Renal pelvis (tissue), 4 donors: ENCODE data around the gene PPOX. TPM values are rescaled to one million over a fixed set of nuclear protein-coding genes. Genes with fewer than 3 reads are reported as not detected.
A peak's percentile ranks its signal among the peaks of the same experiment; 100 is the strongest.

ENCODE experiments used
- DNase-seq: peaks from one replicate; pipeline ENCODE4 v3.0.0-alpha.2; 2013
- polyA plus RNA-seq, 3 donors: library from polyadenylated mRNA; unstranded; fragments of 120-200 nt; gene quantifications; one replicate each; pipeline ENCODE4 v1.2.1, GENCODE V29; 2013; ENCODE audit not compliant: insufficient read length in 3 of 3

The PPOX gene
- polyA plus RNA-seq, 3 donors: 38.3 to 58.6 (median 57.3) TPM

DNA sequence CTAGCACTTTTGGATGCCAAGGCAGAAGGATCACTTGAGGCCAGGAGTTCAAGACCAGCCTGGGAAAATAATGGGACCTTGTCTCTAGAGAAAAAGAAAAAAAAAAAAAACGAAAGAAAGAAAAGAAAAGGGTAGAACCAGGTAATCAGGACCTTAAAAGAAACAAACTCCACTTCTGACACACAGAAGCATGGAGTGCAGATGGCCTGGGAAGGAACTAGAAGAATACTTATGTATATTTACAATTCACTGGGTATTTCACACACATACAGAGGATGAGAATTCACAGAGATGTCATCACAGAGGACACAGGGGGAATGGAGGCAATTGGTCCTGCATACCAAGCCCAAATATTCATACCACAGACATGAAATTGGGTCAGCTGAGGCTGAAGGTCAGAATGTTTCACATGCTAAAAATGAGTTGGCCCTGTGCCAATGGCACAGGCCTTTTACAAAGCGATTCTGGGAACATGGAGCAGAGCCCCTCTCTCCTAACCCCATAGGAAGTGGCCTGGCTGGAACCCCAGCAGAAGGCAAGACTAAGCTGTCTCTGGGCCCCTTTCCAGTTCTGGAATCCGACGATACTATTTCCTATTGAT lies 6.7 kb downstream of the PPOX start:
- DNase-seq: no peak

DNA sequence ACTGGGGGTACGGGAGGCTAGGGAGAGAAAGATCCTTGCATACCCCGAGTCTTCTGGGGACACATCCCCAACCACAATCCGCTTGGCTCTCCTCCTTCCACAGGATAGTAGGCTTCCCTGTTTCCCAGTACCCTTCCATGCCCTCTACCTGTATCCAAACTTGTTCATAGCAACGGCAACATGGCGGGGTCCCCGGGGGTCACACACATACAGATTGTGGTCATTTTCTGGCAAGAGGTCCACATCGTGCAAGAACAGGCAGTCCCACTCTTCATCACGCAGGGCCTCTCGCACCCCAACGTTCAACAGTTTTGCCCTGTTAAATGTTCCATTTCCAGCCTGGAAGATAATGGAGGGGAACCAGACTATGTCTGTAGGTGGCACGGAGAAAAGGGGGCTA lies 7.5 kb downstream of the PPOX start:
- no peak for DNase-seq

DNA sequence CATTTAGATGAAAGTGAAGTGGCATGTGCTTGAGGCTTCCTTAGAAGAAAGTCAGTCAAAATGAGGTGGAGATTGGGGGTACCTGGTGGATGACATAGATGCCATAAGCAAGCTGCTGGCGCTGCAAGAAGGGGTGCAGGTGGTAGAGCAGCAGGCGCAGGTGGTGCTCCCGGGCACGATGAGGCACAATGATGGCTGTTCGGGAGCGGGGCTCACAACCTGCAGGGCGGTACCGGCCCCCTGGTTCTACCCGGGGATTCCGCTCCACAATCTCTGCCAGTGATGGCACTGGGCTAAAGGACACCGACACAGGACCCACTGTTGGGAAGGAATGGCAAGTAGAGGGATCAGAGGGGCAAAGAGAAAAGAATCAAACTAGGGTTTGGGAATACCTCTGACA lies 8.7 kb downstream of the PPOX start:
- no peak for DNase-seq

DNA sequence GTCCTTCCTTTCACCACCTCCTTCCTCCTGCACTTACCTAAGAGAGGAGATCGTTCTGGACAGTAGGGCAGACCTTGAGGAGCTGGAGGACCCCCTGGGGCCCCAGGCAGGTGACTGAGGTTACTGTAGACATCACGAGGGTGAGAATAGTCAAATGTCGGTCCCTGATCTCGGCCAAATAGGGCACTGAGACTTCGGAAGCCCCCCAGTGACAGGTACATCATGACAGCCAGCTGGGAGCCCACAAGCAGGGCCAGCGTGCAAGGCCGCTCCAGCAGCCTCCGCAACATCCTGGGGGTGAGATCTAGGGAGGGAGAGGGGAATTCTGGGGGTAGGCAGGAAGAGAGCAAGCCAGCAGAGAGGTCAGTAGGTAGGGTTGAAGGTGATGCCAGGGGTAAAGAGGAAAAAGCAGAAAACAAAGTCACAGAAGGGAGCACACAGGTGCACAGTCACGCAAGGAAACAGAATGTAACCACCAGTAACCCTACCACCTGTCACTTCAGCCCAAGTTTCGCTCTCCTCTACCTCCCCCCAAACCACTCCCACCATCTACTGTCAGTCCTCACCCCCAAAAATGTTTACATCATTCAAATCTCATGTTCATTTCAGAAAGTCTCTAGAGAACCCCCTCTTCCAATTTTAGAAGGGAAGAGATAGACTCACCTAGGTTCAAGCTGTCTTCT lies 9.7 kb downstream of the PPOX start:
- DNase-seq: no peak

DNA sequence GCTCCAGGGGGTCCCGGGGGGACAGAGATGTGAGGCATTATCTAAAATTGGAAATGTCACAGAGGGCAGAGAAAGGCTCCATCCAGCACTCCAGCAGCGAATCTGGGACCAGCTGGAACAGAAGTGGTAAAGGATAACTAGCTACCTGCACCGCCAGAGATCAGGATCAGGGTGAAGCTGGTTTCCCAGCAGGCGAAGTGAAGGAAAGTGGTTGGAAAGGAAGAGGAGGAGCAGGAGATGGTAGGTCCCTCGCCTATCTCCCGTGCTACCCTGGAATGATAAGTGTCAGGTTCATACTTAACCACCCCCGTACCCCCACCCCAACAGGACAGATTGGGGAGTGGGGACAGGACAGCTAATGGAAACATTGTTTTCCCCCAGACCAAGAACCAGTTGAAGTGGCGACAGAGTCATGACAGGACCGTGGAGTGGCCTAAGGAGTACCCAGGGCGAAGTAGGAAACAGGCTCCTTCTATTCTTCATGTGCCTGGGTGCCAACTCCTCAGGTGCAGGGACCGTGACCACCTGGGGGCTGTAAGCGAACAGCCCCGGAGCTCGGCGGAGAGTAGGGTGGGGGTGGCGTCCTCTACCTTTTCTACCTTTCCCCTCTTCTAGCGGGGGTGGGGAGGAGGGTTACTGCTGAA lies 10.4 kb downstream of the PPOX start:
- DNase-seq: no peak

DNA sequence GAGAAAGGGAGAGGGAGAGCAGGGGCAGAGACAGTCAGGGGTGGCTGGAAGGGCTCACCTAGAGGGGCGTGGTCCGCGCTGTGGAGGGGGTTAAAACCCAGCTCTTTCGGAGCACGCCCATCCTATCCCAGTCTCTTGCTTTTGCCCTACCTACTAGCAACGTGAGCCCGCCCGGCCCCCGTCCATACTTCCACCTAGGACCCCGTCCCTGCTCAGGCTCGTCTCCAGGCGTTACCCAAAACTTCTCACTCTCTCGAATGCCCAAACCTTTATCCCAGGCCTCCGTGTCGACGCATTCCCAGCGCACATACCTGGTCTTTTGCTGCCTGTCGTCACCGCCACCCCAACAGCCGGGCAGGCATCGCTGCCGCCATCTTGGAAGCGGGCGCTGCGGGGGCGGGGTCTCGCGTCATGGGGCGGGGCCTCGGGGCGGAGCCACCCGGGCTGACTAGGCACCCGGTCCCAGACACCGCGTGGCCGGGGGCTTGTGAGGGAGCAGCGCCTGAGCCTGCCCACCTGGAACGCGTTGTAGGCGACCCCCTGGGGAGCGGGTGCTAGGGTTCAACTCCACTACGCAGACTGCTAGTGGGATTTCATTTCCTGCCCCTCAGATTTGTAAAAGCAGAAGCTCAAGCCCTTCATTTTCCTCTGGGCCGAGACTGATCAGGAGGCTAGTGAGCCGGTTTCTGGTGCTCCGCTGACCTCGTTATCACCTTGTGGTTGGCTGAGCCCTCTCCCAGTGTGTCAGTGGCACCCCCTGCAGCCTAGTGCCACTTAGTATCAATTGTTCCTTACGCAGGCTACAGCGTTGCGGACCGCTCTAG lies 11.1 kb downstream of the PPOX start, which contains the start of gene B4GALT3:
Gene B4GALT3 (minus strand): TSS at position 396 of the 824 bp plus-strand sequence. CDS start 1,447 bp downstream, outside the sequence.
- DNase-seq: peak; percentile 88

DNA sequence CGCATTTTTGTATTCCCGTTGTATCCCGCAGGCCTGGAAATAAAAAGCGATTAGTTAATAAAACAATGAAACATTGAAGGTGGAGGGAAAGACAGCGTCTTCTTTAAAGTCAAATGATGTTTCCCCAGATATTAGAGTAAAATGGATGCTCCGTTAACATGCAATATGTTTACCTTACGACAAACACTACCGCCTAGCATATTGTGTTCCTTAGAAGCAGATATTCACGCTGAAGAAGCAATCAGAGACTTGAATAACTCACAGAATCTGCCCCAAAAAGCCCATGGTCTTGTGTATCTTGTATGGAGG lies 11.7 kb downstream of the PPOX start:
- no peak for DNase-seq

DNA sequence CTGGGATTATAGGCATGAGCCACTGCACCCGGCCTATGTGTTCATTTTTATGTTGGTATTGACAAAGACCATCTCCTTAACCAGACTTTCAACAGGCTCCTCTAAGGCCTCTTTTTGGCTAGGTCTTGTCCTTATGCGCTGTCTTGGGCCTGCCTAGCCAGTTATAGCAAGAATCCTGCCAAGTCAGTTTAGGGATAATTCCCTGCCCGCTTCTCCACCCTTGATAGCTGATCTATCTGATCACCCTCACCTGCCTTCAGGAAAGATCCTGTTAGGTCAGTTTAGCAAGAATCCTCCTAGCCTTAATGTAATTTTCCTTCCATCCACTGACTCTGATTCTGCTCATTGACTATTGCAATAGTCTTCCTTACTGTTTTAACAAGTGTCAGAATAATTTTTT lies 13.5 kb downstream of the PPOX start:
- no peak for DNase-seq

DNA sequence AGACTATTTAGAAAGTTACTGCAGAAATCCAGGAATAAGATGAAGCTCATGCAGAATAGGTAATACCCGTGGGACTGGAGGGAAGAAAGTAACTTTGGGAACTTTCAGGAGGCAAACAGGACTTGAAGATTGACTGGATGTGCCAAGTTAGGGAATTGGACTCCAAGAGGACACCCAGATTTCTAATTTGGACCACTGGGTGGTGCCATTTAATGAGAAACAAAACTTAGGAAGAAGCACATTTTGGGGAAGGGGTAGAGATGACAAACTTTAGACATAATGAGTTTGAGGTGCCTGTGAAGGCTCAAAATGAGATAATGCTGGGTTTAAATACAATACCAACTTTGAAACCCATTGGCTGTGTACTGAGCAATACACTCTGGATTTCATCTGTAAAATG lies 14.4 kb downstream of the PPOX start:
- no peak for DNase-seq

DNA sequence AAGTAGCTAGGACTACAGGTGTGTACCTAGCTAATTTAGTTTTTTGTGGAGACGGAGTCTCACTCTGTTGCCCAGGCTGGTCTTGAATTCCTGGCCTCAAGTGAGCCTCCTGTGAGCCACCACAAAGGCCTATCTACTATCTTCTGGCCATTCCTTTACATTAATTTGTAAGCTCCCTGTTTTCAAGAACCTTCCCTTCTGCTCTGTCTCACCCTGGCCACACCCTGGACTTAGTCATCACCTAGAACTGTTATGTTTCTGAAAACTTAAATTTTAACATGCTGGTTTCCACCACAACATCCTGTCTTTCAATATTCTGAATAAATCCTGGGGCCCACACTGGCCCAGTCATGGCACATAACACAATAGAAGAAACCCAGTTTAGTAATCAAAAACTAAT lies 16.0 kb downstream of the PPOX start:
- no peak for DNase-seq

DNA sequence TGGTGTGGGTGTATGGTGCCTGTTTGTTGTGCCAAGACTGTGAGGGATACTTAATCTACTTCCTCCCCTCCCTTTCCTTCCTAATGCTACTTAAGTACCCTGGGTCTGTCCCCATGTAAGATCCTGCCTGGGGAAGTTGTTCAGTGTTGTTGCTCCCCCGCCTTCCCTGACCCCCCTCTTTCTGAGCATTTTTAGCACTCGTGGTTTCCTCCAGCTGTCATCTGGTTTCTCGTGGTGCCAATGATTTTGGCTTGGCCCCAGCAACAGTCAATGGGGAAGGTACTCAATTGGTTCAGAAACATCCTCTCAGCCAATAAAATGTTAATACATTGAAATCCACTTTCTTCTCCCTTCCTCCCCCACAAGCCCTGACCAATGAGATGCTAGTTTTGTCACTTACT lies 19.1 kb downstream of the PPOX start:
- DNase-seq: no peak

DNA sequence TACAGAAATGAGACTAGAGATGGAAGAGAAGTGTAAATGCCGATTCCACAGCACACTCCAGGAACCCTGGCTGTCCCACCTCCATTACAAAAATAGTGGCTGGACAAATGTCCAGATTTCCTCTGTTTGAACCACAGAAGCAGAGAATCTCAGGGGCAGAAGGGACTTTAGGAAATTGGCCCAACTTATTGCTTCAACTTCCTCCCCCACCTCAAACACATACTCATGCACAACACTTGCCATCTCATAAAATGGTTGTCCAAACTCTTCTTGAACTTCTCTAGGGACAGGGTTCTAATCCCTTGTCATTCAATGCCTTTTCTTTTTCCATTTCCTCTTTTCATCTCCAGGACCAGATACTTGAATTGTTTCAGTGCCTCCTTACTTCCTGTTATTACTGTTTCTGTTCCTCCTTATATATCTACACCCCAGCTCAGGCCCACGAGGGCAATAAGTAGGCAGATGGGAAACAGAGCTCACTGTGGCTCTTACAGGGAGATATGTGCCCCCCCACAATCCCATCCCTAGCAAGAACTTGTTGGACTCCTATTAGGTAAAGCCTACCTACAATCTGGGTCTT lies 19.6 kb downstream of the PPOX start:
- DNase-seq: no peak

DNA sequence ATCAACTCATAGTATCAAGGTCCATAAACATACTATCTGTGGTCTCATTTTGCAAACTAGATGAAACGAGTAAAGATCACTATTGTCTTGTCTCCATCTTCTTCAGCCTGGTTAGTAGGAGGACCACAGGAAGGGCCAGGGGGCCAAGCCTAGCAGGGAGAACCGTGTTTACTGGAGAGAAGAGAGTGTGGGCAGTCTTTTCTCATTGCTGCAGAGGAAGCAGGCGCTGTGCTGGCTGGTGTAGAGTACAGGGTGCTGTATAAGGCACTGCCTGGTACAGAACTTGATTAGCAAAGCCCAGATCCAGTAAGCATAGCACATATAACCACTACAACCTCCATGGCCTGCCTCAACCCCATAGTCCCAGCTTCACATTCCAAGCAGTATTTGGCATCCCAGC lies 21.1 kb downstream of the PPOX start:
- no peak for DNase-seq

DNA sequence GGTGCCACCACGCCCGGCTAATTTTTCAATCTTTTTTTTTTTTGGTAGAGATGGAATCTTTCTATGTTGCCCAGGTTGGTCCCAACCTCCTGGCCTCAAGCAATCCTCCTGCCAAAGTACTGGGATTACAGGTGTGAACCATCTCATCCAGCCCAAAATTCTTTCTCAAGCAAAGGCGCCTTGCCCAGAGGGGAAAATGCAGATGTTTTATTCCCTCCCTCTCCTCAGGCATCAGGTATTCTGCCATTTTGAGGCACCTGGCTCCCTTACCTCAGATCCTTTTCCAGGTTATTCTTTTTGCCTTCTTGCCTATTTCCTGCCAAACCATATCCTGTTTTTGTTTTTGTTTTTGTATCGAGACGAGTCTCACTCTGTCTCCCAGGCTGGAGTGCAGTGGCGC lies 22.2 kb downstream of the PPOX start:
- DNase-seq: no peak

DNA sequence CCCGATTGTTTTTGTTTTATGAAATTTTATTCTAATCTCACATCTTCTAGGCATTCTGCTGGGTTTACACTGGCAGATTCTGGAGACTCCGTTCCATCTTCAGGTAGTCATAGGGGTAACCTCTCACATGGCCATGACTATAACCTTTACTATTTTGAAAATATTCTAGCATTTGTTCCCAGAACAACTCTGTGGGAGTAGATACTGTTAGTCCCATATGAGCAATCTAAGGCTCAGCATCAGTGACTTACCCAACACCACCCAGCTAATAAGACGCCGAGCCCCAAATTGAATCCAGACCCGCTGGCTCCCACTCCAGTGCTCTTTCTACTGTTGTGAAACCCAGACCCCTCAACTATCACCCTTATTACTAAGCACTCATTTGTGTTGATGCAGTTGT lies 22.8 kb downstream of the PPOX start:
- no peak for DNase-seq

DNA sequence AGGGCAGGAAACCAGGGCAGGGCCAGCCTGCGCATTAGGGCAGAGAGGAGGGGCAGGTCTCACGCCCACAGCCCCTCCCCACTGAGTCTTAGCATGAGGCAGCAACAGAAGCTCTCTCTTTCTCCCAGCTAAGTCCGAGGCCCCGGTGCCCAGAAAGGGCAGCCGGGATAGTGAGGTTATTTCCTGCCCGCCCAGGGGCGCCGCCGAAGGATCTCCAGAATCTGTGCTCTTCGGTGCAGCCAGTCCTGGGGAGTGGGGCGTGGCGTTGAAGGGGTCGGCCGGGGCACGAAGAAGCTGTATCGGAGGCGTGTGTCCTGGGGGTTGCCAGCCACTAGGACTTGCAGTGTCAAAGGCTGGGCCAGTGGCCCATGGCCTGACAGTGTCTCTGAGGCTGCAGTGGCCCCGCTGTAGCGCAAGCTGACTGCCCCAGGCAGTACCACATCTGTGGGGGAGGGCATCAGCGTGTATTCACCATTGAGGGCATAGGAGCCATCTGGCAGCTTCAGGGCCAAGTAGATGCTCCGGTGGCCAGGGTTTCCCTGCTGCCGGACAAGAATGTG lies 24.8 kb downstream of the PPOX start:
- DNase-seq: no peak

DNA sequence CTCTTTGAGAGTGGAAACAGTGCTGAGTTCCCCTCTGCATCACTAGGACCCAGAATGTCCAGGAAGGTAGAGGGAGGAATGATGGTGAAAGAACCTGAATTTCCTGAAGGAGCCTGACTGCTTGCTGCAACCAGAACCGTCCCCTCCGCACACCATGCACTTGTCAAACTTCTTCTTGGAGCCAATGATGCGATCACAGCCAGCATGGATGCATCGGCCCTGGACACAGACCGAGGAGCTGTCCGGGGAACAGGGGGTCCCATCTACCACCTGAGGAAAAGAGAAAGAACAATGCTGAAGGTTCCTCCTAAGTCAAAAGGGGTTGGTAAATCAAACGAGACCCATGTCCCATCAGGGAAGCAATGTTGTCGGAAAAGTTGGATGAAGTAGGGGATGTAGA lies 25.7 kb downstream of the PPOX start:
- no peak for DNase-seq

DNA sequence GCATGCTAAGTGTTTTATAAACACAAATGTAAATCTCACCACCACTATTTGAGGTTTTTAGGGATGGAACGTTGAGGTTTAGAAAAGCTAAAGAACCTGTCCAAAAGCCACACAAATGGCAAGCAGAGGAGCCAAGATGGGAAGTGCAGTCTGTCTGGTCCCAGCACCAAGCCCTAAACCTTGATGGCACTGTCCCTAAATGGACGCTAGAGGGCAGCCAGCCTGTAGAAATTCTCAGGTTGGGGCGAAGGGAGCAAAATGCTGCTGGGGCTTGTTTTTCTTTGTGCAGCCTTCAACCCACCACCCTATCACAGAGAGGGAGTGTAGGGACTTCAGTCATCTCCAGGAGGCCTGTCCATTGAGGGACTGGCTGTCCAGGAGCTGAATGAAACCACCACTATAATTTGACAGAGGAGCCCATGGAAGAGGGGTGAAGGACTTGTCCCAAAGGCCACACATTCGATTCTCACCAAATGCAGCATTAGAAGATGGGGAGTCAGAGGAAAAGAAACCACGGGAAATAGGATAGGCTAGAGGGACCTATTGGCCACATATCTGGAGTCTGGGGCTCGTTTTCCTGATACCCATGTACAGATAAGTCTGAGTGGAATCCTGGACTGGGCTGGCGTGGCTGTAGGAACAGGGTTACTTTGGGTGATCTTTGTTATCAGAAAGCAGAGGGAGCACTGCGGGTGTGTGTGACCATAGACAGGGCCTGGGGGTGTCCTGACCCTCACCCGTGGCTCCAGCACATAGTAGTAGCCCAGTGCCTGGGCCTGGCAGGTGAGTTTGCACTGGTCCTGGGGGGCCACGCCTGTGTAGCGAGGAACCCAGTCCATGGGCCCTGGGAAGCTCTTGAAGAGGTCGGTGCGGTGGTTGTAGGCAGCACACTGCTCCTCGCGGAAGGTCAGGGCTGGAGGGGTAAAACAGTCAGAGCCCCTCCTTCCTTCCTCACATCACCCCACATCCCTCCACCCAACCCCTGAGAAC lies 26.5 kb downstream of the PPOX start:
- peak; percentile 61 for DNase-seq

DNA sequence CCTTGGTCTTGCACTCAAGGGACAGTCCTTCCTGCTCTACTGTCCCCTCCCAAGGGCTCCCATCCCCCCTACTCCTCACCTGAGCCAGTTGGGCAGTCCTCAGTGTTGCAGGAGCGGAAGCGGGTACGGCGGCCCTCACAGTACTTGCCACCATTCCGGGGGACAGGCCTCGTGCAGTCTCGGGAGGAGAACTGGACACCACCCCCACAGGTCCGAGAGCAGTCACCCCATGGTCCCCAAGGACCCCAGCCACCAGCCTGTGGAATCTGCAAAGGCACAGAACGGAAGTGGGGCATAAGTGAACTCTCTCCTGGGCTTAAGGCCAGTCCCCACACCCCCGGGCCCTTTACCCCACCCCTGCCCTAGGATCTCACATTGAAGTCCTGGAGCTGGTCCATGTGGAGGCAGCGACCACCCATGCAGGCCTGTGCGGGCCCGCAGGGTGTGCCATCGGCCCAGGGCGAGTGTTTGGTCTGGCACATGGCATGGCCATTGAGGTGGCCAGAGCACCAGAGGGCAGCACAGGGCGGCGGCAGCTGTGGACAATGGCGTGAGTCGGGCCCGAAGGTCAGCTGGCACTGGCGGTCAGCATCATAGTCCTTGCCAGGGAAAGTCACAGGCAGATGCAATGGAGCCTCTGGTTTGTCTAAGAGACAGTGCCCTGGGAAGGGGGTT lies 27.5 kb downstream of the PPOX start:
- DNase-seq: no peak

DNA sequence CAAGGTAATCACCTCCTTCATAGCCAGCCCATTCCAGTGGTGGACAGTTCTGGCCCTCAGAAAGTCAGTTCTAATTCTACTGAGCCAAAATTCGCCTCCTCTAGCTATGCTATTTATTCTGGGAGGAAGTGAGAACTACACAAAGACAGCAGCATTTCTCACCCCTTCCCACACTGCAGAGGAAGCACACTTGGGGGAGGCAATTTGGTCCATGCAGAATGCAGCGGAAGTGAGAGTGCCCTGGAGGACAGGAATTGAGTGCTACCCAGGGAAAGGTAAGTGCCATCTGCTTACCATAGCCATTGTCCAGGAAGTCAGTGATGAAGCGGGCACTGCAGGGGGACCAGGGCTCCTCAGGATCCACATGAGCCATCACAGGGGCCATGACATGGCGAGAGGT lies 28.9 kb downstream of the PPOX start:
- no peak for DNase-seq
